Effector memory CD8-positive, alpha-beta T cell (primary cell): Measurements from ENCODE around the gene RUSF1.
"Not testable (repeated sequence)": the region's sequence is repeated elsewhere in the genome, so short reads cannot be mapped to it uniquely, and the experiment has no call there.

ENCODE experiments used
- ATAC-seq: fragments of 150-1000 bp; cut with Tn5 transposase; replicated peaks from 2 replicates; pipeline ENCODE4 v1.10.0; 2021; ENCODE audit warnings: mild to moderate bottlenecking, moderate library complexity
- DNase-seq, 3 experiments: peaks; one replicate each; pipeline ENCODE4 v3.0.0; 2021
- H3K27ac Mint-ChIP-seq, 2 donors: one replicate each; pipeline ENCODE4 v1.8.0; 2022; ENCODE audit warnings: mild to moderate bottlenecking in 2 of 2, mixed read lengths in 2 of 2, moderate library complexity in 2 of 2
- H3K27me3 Mint-ChIP-seq, 2 donors: one replicate each; pipeline ENCODE4 v1.8.0; 2022; ENCODE audit warnings: mixed read lengths in 2 of 2
- H3K36me3 Mint-ChIP-seq: one replicate; pipeline ENCODE4 v1.8.0; 2022; ENCODE audit warnings: mild to moderate bottlenecking, moderate library complexity, mixed read lengths; ENCODE audit not compliant: insufficient read depth
- H3K4me1 Mint-ChIP-seq, 2 donors: one replicate each; pipeline ENCODE4 v1.8.0; 2022; ENCODE audit warnings: low read depth in 2 of 2, mixed read lengths in 2 of 2
- H3K4me3 Mint-ChIP-seq, 2 donors: one replicate each; pipeline ENCODE4 v1.8.0; 2022; ENCODE audit warnings: mild to moderate bottlenecking in 2 of 2, mixed read lengths in 2 of 2, moderate library complexity in 2 of 2
- H3K9me3 Mint-ChIP-seq, 2 donors: one replicate each; pipeline ENCODE4 v1.8.0; 2022; ENCODE audit warnings: mixed read lengths in 2 of 2

RUSF1 gene

DNA sequence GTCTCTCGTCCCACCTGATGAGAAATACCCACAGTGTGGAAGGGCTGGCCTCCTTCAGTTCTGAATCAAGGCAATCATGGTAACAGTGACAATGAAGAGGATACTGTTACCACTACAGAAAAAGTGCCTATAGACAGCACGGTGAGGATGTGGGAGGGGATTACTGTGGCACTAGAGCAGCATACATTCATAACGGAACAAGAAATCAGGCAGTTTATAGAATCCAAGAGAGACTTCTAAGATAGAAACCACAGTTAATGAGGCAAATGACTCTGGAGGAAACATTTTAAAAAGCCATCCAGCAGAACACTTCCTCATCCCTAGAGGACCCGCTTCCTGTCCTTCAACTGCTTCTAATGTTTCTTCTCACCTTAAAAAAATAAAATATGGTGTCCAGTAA lies 2.7 kb downstream of the RUSF1 start:
- ATAC-seq: no peak
- H3K27me3 Mint-ChIP-seq: no peaks in the 10 kb centered on the region
- H3K4me3 Mint-ChIP-seq: no peak overlapping the region
- peak overlapping the region; percentile 13 to 45 for H3K27ac Mint-ChIP-seq
- peaks cover 20 to 40% of the 10 kb centered on the region in 2 donors for H3K4me1 Mint-ChIP-seq
- no peaks in the 10 kb centered on the region for H3K9me3 Mint-ChIP-seq
- no peak for DNase-seq
- H3K36me3 Mint-ChIP-seq: peaks cover 14% of the 10 kb centered on the region

DNA sequence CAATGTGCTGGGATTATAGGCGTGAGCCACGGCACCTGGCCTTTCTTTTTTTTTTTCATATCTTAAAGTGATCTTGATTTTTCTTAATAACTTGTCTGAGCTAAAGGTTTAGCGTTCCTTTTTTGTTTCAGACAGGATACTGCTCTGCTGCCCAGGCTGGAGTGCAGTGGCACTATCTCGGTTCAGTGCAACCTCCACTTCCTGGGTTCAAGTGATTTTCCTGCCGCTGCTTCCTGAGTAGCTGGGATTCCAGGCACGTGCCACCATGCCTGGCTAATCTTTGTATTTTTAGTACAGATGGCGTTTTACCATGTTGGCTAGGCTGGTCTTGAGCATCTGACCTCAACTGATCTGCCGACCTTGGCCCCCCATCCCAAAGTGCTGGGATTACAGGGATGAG lies 4.0 kb downstream of the RUSF1 start:
- peak overlapping the region in 1 of 2 donors; percentile 45 for H3K27ac Mint-ChIP-seq
- no peak for DNase-seq
- no peak overlapping the region for H3K4me3 Mint-ChIP-seq
- no peaks in the 10 kb centered on the region for H3K9me3 Mint-ChIP-seq
- H3K27me3 Mint-ChIP-seq: no peaks in the 10 kb centered on the region
- no peak for ATAC-seq
- H3K4me1 Mint-ChIP-seq: peaks cover 15 to 43% of the 10 kb centered on the region in 2 donors
- H3K36me3 Mint-ChIP-seq: peaks cover 14% of the 10 kb centered on the region

DNA sequence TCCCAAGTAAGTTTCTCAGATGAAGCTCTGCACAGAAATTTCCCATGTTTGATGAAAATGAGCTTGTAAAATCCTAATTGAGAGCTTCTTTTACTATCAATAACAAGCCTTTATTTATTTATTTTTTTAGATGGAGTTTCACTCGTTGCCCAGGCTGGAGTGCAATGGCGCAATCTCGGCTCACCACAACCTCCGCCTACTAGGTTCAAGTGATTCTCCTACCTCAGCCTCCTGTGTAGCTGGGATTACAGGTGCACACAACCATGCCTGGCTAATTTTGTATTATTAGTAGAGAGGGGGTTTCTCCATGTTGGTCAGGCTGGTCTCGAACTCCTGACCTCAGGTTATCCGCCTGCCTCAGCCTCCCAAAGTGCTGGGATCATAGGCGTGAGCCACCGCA lies 4.6 kb downstream of the RUSF1 start:
- DNase-seq, H3K4me3 Mint-ChIP-seq, H3K27me3 Mint-ChIP-seq, H3K27ac Mint-ChIP-seq, ATAC-seq, H3K9me3 Mint-ChIP-seq: not testable (repeated sequence)
- peaks cover 12% of the 10 kb centered on the region for H3K36me3 Mint-ChIP-seq
- H3K4me1 Mint-ChIP-seq: peaks cover 9 to 37% of the 10 kb centered on the region in 2 donors

DNA sequence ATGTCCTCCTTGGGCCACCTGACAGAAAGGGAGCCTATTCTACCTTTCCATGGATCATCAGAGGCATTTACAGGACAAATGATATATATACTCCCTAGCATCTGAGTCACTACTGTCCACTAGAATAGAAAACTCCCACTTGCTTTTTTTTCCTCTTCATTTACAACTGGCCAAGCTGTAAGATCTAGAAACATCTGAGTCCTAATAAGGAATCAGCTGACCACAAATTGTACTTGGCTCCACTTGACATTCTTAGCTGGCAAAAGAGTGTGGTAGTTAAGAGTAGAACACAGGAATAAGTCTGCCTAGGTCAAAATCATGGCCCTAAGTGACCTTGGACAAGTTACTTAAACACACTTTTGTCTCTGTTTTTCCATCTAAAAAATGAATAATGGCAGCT lies 5.2 kb downstream of the RUSF1 start:
- Mint-ChIP-seq H3K9me3 (no peaks in the 10 kb centered on the region), H3K27ac (peak overlapping the region in 1 of 2 donors; percentile 17)
- no peak for DNase-seq

DNA sequence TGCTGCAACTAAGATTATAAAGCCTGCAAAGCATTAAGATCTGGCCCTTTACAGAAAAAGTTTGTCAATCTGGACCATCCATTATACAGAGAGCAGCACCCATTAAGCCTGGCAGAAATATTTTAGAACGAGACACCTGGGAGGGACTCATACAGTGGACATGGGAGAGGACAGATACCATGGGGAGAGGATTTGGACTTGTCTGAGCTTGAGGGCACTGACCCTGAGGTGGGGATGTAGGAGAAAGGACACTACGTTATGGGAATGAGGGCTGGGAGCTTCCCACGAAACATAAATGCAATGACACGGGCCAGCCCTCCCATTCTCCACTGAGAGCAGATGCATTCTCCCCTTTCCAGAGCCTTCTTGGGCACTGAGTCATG lies 6.2 kb downstream of the RUSF1 start:
- ATAC-seq: no peak
- H3K27ac Mint-ChIP-seq: no peak overlapping the region
- no peaks in the 10 kb centered on the region for H3K27me3 Mint-ChIP-seq

More for the DNA sequence above, 5.2 kb downstream of the RUSF1 start:
- Mint-ChIP-seq H3K4me1 (peaks cover 9 to 38% of the 10 kb centered on the region in 2 donors), H3K27me3 (no peaks in the 10 kb centered on the region), H3K4me3 (no peak overlapping the region), H3K36me3 (peaks cover 11% of the 10 kb centered on the region)
- ATAC-seq: no peak

DNA sequence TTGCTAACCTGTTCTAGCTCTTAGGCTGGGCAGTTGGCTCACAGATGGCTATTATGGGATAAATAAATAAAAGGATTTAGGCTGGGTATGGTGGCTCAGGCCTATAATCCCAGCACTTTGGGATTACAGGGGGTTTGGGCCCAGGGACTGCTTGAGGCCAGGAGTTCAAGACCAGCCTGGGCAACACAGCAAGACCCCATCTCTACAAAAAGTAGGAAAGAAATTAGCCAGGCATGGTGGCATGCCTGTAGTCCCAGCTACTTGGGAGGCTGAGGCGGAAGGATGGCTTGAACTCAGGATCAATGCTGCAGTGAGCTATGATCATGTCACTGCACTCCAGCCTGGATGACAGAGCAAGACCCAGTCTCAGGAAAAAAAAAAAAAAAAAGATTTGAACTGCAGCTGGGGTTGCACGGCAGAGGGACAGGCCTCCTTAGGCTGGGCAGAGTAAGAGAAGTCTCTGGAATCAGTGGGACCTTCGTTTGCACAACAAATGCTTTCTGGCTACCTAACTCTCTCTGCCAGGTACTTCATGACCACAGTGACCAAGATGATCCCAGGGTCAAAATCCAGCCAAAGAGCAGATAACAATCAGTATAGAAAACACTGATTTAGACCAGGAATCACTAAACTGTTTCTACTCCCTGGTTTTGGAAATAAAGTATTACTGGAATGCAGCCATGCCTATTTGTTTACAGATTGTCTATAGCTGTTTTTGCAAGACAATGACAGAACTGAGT lies 6.8 kb downstream of the RUSF1 start:
- no peaks in the 10 kb centered on the region for H3K27me3 Mint-ChIP-seq
- DNase-seq: no peak
- ATAC-seq: no peak
- no peak overlapping the region for H3K27ac Mint-ChIP-seq
- H3K36me3 Mint-ChIP-seq: peaks cover 15% of the 10 kb centered on the region
- no peak overlapping the region for H3K4me3 Mint-ChIP-seq
- H3K9me3 Mint-ChIP-seq: no peaks in the 10 kb centered on the region
- H3K4me1 Mint-ChIP-seq: peaks cover 3 to 38% of the 10 kb centered on the region in 2 donors

More for the DNA sequence above, 6.2 kb downstream of the RUSF1 start:
- Mint-ChIP-seq H3K36me3 (peaks cover 15% of the 10 kb centered on the region), H3K4me1 (peaks cover 3 to 39% of the 10 kb centered on the region in 2 donors), H3K9me3 (no peaks in the 10 kb centered on the region), H3K4me3 (no peak overlapping the region)
- DNase-seq: no peak

DNA sequence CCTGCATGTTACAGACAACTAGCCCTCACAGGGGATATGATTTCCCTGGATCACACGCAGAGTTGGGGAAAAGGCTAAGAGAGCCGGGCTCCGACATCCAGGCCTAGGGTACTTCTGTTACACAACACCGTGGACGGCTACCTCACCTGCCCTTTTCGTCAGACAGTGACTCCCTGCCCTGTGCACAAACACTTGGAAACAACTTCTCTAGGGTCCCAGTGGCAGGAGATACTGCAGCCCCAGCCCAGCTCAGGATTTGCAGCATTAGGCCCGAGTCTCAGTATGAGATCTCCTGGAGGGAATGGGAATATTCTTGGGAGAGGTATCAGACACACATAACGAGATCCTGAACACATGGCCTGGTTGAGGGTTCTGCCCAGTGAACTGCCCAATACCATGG lies 8.3 kb downstream of the RUSF1 start:
- ATAC-seq (no peak), DNase-seq (no peak)
- Mint-ChIP-seq H3K4me3 (no peak overlapping the region), H3K9me3 (no peaks in the 10 kb centered on the region), H3K27me3 (no peaks in the 10 kb centered on the region), H3K27ac (no peak overlapping the region), H3K36me3 (peaks cover 19% of the 10 kb centered on the region), H3K4me1 (peaks cover 3 to 29% of the 10 kb centered on the region in 2 donors)

DNA sequence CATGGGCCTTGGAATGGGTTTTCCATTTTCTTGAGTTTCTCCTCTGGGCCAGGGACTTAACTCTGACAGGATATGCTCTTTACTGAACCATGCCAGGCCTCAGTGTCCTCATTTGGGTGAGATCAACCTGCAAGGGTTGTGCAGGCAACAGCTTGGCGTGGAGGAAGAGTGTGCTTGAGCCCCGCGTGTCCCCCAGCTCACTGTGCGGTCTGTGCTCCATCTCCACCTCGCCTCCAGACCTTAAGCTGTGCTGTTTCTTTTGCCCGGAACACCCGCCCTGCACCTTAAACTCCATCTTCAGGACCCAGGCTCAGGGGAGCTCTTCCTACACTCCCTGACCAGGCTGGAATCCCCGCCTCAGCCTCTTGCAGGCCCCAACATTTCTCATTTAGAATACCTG lies 9.7 kb downstream of the RUSF1 start:
- Mint-ChIP-seq H3K27me3 (no peaks in the 10 kb centered on the region), H3K4me3 (no peak overlapping the region), H3K36me3 (peaks cover 14% of the 10 kb centered on the region), H3K4me1 (peaks cover 3 to 24% of the 10 kb centered on the region in 2 donors), H3K27ac (no peak overlapping the region), H3K9me3 (no peaks in the 10 kb centered on the region)
- no peak for DNase-seq
- no peak for ATAC-seq

DNA sequence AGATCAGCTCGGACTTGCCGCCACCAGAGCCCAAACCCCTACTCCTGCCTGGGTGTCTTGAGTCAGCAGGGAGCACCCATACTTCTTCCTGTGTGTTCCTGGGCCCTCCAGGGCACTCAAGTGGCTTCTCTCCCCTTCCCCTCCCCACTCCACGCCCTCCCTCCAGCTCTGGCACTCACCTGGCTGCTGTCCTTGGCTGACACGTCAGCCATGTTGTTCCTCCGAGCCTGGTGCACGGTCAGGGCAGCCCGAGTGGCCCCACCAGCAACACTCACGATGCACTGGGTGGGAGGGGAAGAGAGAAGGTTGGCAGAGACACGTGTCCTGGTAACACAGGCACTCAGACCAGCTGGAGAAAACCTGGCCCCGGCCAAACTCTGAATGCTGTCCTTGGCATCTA lies 11.5 kb downstream of the RUSF1 start:
- no peaks in the 10 kb centered on the region for H3K27me3 Mint-ChIP-seq
- no peaks in the 10 kb centered on the region for H3K9me3 Mint-ChIP-seq

DNA sequence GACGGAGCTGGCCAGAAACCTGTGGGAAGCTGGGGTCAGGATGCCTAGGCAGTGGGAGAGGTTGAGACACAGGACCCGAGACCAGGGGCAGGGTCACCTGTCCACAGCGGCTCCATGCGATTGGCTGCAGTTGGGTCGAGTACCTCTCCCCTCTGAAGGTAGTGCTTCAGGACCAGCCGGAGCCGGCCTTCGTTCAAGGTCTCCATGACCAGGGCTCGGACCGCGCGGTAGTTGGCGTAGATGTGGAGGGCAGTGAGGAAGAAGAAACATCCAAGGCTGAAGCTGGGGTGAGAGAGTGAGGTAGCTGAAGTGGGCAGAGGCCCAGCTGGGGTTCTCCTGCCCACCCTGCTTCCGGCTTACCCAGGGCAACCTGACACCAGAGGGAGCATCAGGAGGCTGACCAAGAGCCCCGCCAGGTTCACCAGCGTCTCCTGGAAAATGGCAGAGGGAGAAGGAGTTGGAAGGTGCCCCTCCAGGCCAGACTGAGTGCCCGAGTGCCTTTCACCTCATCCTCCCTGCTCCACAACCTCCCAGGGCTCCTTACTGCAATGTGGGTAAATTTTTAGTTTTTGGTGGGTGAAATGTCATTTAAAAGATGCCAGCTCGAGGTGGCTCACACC lies 14.6 kb downstream of the RUSF1 start:
- ATAC-seq (no peak), DNase-seq (no peak)
- Mint-ChIP-seq H3K4me3 (no peak overlapping the region), H3K27ac (no peak overlapping the region), H3K36me3 (peaks cover 23% of the 10 kb centered on the region), H3K4me1 (peaks cover 2 to 10% of the 10 kb centered on the region in 2 donors), H3K27me3 (no peaks in the 10 kb centered on the region), H3K9me3 (no peaks in the 10 kb centered on the region)

More for the DNA sequence above, 11.5 kb downstream of the RUSF1 start:
- Mint-ChIP-seq H3K4me3 (no peak overlapping the region), H3K4me1 (peaks cover 3 to 17% of the 10 kb centered on the region in 2 donors), H3K36me3 (peaks cover 14% of the 10 kb centered on the region), H3K27ac (peak overlapping the region in 1 of 2 donors; percentile 83)
- DNase-seq: no peak
- no peak for ATAC-seq

DNA sequence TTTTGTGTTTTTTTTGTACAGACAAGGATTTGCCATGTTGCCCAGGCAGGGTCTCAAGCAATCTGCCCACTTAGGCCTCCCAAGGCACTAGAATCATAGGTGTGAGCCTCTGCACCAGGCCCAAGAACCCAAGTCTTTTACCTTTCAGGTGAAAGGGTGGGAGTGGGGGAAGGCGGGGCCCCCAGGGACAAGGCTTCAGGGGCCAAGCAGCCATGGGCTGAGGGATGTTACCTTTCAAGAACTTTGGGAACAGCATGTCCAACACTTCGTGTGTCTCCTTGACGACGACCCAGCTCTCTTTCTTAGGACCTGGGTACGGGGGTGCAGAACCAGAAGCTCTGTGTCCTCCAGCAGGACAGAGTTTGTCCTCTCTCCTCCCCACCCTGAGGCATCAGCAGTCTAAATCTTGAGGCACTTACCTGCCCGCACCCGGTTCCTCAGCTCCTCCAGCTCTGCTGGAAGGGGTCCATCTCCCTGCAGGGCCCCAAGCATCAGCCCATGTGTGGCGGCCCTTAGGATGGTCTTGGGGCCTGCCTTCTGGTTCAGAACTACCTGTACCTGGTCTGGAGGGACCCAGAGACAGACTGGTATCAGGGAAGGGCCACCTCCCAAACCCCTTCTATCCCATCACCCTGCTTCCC lies 16.3 kb downstream of the RUSF1 start:
- H3K27ac Mint-ChIP-seq: peak overlapping the region in 1 of 2 donors; percentile 55
- H3K4me1 Mint-ChIP-seq: peaks cover 4 to 6% of the 10 kb centered on the region in 2 donors
- H3K27me3 Mint-ChIP-seq: no peaks in the 10 kb centered on the region
- H3K4me3 Mint-ChIP-seq: no peak overlapping the region
- H3K9me3 Mint-ChIP-seq: no peaks in the 10 kb centered on the region
- peaks cover 16% of the 10 kb centered on the region for H3K36me3 Mint-ChIP-seq
- ATAC-seq: no peak
- DNase-seq: no peak

DNA sequence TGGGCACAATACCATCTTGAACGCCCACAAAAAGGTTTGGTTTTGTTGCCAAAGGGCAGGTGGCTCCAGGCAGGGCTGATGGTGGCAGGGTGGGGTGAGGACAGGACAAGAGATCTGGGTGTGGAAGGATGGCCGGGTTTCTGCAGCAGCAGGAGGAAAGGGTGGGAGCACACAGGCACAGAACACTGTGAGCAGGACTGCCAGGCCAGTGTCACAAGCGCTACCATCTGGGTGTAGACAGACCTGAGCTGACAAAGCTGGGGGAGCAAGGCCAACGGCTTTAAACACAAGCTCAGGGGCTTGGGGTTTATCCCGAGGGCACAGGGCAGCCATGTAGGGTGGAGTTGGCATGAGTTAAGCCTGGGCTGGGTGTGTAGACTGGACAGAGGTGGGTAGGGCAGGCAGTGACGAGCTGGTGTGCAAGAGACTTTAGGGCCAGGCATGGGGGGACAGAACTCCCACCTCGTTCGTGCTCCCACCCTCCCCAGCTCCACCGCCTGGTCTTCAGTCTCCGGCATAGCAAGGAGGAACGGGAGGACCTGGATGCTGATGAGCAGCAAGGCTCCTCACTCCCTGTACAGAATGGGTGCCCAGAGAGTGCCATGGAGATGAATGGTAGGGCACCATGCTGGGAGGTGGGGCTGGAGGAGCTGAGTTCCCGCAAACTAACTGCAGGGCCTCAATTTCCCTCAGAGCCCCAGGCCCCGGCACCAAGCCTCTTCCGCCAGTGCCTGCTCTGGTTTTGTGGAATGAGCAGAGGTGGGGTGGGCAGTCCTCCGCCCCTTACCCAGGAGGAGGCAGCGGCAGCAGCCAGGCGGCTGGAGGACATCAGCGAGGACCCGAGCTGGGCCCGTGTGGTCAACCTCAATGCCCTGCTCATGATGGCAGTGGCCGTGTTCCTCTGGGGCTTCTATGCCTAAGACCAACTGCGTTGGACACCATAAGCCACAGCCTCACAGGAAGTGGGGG lies 18.3 kb downstream of the RUSF1 start:
- peak overlapping the region; percentile 55 to 79 for H3K27ac Mint-ChIP-seq
- no peaks in the 10 kb centered on the region for H3K9me3 Mint-ChIP-seq

DNA sequence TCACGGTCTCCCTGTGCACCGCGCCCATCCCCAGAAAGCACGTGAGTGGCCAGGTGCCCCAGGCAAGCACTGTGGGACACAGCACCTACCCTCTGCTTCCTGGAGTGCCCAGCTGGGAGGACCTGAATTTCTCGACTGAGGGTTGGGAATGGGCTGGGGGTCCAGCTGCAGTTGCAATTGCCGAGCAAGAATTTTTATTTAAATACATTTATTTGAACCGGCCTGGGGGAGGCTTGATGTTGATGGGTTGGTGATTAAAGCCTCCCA lies 19.0 kb downstream of the RUSF1 start:
- Mint-ChIP-seq H3K4me1 (peaks cover 4 to 8% of the 10 kb centered on the region in 2 donors), H3K27ac (peak overlapping the region; percentile 44 to 79), H3K27me3 (no peaks in the 10 kb centered on the region), H3K9me3 (no peaks in the 10 kb centered on the region), H3K36me3 (peaks cover 15% of the 10 kb centered on the region), H3K4me3 (peak overlapping the region; percentile 40 to 54)
- no peak for DNase-seq
- ATAC-seq: no peak

More for the DNA sequence above, 18.3 kb downstream of the RUSF1 start:
- peaks cover 4 to 8% of the 10 kb centered on the region in 2 donors for H3K4me1 Mint-ChIP-seq
- no peaks in the 10 kb centered on the region for H3K27me3 Mint-ChIP-seq
- DNase-seq (no peak), ATAC-seq (no peak)
- peak overlapping the region in 1 of 2 donors; percentile 29 for H3K4me3 Mint-ChIP-seq
- peaks cover 15% of the 10 kb centered on the region for H3K36me3 Mint-ChIP-seq
